Fibroblast of the aortic adventitia (primary cell): ENCODE results near the gene BFSP2. TPM values are rescaled to one million over a fixed set of nuclear protein-coding genes. Genes with fewer than 3 reads are reported as not detected.

ENCODE experiments used
- DNase-seq: peaks from one replicate; pipeline ENCODE4 v3.0.0-alpha.2; 2010; ENCODE audit warnings: low read depth
- H3K4me3 ChIP-seq: 2 replicates; pipeline ENCODE4 v1.5.1; 2011; ENCODE audit warnings: low read depth, mild to moderate bottlenecking, control low read depth, low read length, moderate library complexity
- total RNA-seq: library from RNA; depleted of rRNA; stranded (reverse); fragments of >200 nt; gene quantifications from 2 replicates; pipeline ENCODE4 v1.2.3, GENCODE V29; 2012; ENCODE audit warnings: low replicate concordance
- TF ChIP-seq, protein P1 (sequence below): IDR thresholded peaks from 2 replicates; pipeline ENCODE4 v1.5.1; 2011; ENCODE audit warnings: mild to moderate bottlenecking, low read length, control low read depth, inconsistent platforms; ENCODE audit not compliant: insufficient read depth

Gene BFSP2
- total RNA-seq, 1 donor = not detected

DNA sequence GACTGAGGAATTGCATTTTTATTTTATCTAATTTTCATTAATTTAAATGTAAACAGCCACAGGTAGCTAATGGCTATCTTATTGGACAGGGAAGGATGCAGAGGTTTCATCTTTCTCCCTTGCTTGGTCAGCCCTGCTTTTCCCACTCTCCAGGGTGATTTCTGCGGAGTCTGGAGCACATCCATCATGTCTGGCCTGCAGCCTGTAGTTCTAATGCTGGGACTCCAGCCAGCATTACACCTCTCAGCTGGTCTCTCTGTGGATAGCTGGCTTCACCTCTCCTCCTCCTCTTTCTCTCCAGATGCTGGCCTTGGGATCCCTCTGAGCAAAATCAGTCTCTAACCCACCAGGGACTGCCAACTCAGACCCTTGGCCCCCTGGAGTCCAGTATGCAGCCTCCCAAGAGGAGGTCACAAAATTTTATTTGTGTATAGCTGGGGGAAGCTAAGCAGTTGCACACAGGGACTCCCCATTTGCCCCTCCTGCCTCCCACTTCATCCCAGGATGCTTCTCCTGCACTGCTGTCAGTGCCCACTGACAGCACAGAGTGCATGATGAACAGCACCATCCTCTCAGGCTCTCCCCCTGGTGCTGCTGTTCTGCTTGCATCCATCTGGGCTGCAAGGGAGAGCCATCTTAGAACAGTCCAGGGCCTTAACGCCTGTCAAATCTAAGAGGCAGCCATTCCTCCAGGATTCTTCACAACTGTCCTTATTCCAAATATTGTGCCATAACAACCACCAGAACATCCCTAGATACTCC lies 1.7 kb downstream of the BFSP2 start:
- DNase-seq = peak; percentile 73
- TF ChIP-seq, protein P1, sequence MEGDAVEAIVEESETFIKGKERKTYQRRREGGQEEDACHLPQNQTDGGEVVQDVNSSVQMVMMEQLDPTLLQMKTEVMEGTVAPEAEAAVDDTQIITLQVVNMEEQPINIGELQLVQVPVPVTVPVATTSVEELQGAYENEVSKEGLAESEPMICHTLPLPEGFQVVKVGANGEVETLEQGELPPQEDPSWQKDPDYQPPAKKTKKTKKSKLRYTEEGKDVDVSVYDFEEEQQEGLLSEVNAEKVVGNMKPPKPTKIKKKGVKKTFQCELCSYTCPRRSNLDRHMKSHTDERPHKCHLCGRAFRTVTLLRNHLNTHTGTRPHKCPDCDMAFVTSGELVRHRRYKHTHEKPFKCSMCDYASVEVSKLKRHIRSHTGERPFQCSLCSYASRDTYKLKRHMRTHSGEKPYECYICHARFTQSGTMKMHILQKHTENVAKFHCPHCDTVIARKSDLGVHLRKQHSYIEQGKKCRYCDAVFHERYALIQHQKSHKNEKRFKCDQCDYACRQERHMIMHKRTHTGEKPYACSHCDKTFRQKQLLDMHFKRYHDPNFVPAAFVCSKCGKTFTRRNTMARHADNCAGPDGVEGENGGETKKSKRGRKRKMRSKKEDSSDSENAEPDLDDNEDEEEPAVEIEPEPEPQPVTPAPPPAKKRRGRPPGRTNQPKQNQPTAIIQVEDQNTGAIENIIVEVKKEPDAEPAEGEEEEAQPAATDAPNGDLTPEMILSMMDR = no peak
- no peak overlapping the region for H3K4me3 ChIP-seq

DNA sequence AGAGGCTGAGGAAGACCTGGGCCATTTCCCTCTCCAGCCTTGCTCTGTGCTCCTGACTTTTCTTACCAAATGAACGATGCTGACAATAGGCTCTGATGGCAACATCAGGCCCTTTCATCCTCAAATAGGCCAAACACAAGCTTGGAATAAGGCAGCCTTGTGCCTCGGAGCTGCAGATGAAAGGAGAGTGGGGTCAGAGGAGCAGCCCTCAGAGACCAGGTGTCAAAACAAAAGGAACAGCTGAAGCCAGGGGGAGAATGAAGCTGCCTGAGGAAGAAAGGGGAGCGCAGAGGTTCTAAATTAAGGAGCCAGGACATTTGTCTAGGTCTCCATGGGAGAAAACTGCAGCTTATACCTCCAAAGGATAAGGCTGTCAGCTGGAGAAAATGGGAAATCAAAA lies 5.1 kb downstream of the BFSP2 start:
- TF ChIP-seq, protein P1 = no peak
- H3K4me3 ChIP-seq = no peak overlapping the region
- no peak for DNase-seq

DNA sequence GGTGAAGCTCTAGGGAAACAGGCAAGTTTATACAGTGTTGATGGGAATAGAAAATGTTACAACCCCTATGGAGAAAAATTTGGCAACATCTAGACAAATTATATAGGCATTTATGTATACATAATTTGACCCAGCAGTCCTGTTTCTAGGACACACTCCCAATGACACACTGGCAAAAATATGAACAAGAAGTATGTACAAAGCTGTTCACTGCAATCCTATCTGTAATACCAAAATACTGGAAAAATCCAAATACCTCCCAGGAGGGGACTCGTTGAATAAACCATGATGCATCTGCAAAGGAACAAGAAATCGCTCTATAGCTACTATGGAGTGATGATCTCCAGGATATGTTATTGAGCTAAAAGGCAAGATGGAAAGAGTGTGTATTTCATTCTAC lies 8.5 kb downstream of the BFSP2 start:
- DNase-seq = no peak
- no peak overlapping the region for H3K4me3 ChIP-seq

DNA sequence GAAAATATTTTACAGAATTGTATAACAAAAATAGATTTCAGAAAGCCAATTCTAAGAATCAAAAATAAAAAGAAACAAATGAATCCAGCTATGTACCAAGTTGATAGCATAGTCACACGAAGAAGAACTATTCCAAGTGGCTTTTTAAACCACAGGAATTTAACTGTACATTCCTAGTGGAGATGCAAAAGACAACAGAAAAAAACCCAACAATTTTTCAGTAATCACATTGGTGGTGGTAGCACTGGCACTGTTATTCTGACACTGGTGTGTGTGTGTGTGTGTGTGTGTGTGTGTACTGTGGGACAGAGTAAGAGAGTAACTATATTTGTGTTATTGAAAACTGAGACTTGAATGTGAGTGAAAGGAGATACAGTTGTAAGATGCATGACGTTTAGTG lies 9.1 kb downstream of the BFSP2 start:
- TF ChIP-seq, protein P1 = no peak
- peak; percentile 43 for DNase-seq
- no peak overlapping the region for H3K4me3 ChIP-seq

More for the DNA sequence above, 8.5 kb downstream of the BFSP2 start:
- TF ChIP-seq, protein P1 = no peak

DNA sequence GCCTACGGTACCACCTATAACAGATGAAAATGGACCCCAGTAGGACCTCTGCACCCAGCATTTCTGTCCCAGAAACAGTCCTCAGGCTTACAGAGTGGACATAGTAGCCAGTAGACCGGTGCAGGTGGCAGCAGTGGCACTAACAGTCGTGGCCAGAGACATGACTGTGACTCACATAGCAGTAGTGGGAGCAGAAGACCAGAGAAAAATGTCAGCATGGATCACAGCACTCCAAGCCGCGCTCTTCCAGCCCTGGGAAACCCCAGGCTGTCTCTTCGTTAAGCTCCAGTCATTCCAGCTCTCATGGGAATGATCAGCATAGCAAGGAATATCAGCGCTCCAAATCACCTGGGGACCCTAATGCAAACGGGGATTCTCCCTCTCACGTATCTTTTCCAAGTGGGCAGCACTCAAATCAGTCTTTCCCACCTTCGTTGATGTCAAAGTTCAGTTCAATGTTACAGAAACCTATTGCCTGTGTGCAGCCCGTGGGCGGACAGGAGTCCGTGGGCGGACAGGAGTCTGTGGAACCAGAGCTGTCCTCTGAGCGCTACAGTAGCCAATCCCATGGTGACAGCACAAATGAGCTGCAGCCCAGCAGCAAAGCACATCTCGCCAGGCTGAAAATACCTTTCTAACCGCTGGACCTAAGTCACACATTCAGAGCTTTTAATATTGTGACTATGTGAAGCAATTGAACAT lies 10.5 kb downstream of the BFSP2 start:
- TF ChIP-seq, protein P1 = no peak
- no peak for DNase-seq
- H3K4me3 ChIP-seq = no peak overlapping the region

DNA sequence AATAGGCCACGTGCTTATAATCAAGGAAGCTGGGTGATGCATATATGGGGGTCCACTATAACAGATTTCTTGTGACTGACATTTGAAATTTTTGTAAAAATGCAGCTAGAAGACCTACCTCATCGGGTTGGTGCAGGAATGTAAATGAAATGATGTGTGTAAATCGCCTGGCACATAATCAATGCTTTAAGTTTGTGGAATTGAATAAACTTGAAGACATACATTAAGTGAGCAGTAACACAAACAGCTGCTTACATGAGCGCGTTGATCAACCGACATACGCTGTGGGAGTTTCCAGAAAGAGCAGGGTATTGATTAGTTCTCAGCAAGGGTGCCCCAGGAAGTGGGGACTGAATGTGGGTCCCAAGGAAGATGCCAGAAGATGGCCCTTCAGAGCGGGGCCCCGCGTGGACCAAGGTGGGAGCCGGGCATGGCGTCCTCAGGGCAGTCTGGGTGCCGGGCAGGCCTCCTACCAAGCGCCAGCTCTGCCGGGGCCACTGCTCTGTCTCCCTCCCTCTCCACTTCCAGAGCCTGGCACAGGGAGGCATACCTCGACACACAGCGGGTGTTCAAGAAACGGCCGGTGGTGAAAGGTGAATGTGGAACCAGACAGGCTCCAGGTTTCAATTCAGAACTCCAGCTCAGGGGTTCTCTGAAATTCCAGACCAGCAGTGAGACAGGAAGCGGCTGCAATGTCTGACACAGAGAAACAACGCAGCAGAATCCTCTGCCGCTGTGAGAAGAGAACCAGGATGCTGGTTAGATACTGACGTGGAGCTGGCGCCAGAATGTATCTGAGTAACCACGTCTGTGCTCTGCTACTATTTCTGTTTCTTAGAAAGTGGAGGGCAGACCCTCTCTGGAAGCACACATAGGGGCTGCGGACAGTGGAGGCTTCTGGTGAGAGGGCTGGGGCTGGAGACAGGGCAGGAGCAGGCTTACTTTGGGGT lies 12.6 kb downstream of the BFSP2 start:
- DNase-seq = peak; percentile 51

More for the DNA sequence above, 12.6 kb downstream of the BFSP2 start:
- no peak overlapping the region for H3K4me3 ChIP-seq
- TF ChIP-seq, protein P1 = no peak
